ENCODE measurements around the gene HGFAC.

The HGFAC gene

GRCh38 chr4:3476936-3477749 lies 35.4 kb downstream of the HGFAC start:
- no peak for DNase-seq

GRCh38 chr4:3477750-3478430 lies 36.1 kb downstream of the HGFAC start:
- no peak for DNase-seq

- no peak for DNase-seq
Observed at GRCh38 chr4:3478446-3479357, 36.9 kb downstream of the HGFAC start.

- DNase-seq = no peak
Observed at GRCh38 chr4:3479358-3480101, 37.8 kb downstream of the HGFAC start.

- DNase-seq = peak; percentile 44
Observed at GRCh38 chr4:3480528-3481112, 38.9 kb downstream of the HGFAC start.

GRCh38 chr4:3481113-3481531 lies 39.4 kb downstream of the HGFAC start:
- no peak for DNase-seq

- DNase-seq = no peak
Observed at GRCh38 chr4:3481783-3482393, 40.1 kb downstream of the HGFAC start.

- no peak for DNase-seq
Observed at GRCh38 chr4:3482707-3483106, 40.9 kb downstream of the HGFAC start.

- no peak for DNase-seq
Observed at GRCh38 chr4:3483471-3483921, 41.7 kb downstream of the HGFAC start.

GRCh38 chr4:3484057-3484973 lies 42.5 kb downstream of the HGFAC start:
- no peak for DNase-seq

GRCh38 chr4:3485011-3485791 lies 43.4 kb downstream of the HGFAC start:
- DNase-seq = no peak

GRCh38 chr4:3485886-3486540 lies 44.2 kb downstream of the HGFAC start:
- no peak for DNase-seq

- no peak for DNase-seq
Observed at GRCh38 chr4:3486541-3487540, 45.1 kb downstream of the HGFAC start.

GRCh38 chr4:3487861-3488260 lies 46.1 kb downstream of the HGFAC start:
- no peak for DNase-seq

GRCh38 chr4:3488820-3489219 lies 47.1 kb downstream of the HGFAC start:
- DNase-seq = no peak

- DNase-seq = no peak
Observed at GRCh38 chr4:3489451-3489962, 47.7 kb downstream of the HGFAC start.

GRCh38 chr4:3491681-3492405 lies 50.1 kb downstream of the HGFAC start:
- no peak for DNase-seq

Measured in activated gamma-delta T cell (primary cell).